B cell (primary cell): ENCODE data around the gene SGPL1. TPM values are rescaled to one million over a fixed set of nuclear protein-coding genes. Genes with fewer than 3 reads are reported as not detected.

Source experiments
- ATAC-seq: fragments of 200-7000 bp; cut with Tn5 transposase; one replicate; pipeline ENCODE4 v1.10.0; 2021; ENCODE audit warnings: low read depth, mild to moderate bottlenecking, moderate number of reproducible peaks, moderate library complexity
- CTCF ChIA-PET: fragments of 350-600 bp; sonication (Branson Sonifier 250); formaldehyde crosslinking; loops from one replicate; lab custom pipeline; 2021; ENCODE audit warnings: antibody characterized with exemption, inconsistent platforms; lab: Charles Lee
- POLR2A ChIA-PET: fragments of 350-600 bp; sonication (Branson Sonifier 250); formaldehyde crosslinking; loops from one replicate; lab custom pipeline; 2021; ENCODE audit warnings: antibody characterized with exemption; lab: Charles Lee
- DNase-seq: peaks from one replicate; pipeline ENCODE4 v3.0.0; 2013
- H2AFZ ChIP-seq: 2 replicates; pipeline ENCODE4 v1.6.1; 2012; ENCODE audit warnings: mild to moderate bottlenecking, low read depth, low read length; ENCODE audit not compliant: insufficient read depth, poor library complexity, severe bottlenecking
- H3K27ac ChIP-seq, 2 donors: 1 replicate in 1 of 2; 2 replicates in 1 of 2; pipeline ENCODE4 v1.5.1; 2012 to 2013; ENCODE audit warnings: low read length in 2 of 2, mild to moderate bottlenecking in 2 of 2, moderate library complexity in 1 of 2
- H3K27me3 ChIP-seq, 4 experiments: fragments of 200-600 bp in 1 of 4; sonication (generic) in 1 of 4; replicated peaks in 1 of 4; 1 replicate in 2 of 4; 2 replicates in 2 of 4; pipeline versions ENCODE4 v1.6.1 to v1.7.0; 2013 to 2016; ENCODE audit warnings: low read length in 3 of 4, mild to moderate bottlenecking in 2 of 4, mixed read lengths in 1 of 4, moderate library complexity in 1 of 4; ENCODE audit not compliant: insufficient read depth in 4 of 4, control insufficient read depth in 3 of 4; ENCODE audit errors: control extremely low read depth in 1 of 4
- H3K36me3 ChIP-seq, 2 experiments: replicated peaks in 1 of 2; 1 replicate in 1 of 2; 2 replicates in 1 of 2; pipeline versions ENCODE4 v1.6.1 to v1.7.1; 2013; ENCODE audit warnings: low read length in 1 of 2; ENCODE audit not compliant: insufficient read depth in 2 of 2, control insufficient read depth in 1 of 2; ENCODE audit errors: control extremely low read depth in 1 of 2, extremely low read depth in 1 of 2
- H3K4me1 ChIP-seq, 2 donors: fragments of 200-600 bp in 1 of 2; sonication (generic) in 1 of 2; 1 replicate in 1 of 2; 2 replicates in 1 of 2; pipeline versions ENCODE4 v1.5.1 to v1.6.1; 2013 to 2017; ENCODE audit warnings: low read length in 2 of 2; ENCODE audit not compliant: control insufficient read depth in 2 of 2, insufficient read depth in 2 of 2
- H3K4me2 ChIP-seq: replicated peaks from 2 replicates; pipeline ENCODE3; 2012; ENCODE audit warnings: mild to moderate bottlenecking, low read depth, low read length; ENCODE audit not compliant: poor library complexity, severe bottlenecking
- H3K4me3 ChIP-seq, 5 experiments: fragments of 200-600 bp in 1 of 5; sonication (generic) in 1 of 5; 1 replicate in 3 of 5; 2 replicates in 2 of 5; pipeline versions ENCODE4 v1.5.1 to v1.7.0; 2011 to 2016; ENCODE audit warnings: low read length in 4 of 5, mild to moderate bottlenecking in 4 of 5, low read depth in 2 of 5, control low read depth in 1 of 5, moderate library complexity in 1 of 5; ENCODE audit not compliant: insufficient read depth in 1 of 5; ENCODE audit errors: control extremely low read depth in 1 of 5, extremely low read depth in 1 of 5
- H3K79me2 ChIP-seq: fragments of 200-600 bp; sonication (generic); one replicate; pipeline ENCODE4 v1.6.0; 2016; ENCODE audit warnings: low read length; ENCODE audit not compliant: control insufficient read depth, insufficient read depth
- H3K9ac ChIP-seq: fragments of 200-600 bp; sonication (generic); 2 replicates; pipeline ENCODE4 v1.6.1; 2017; ENCODE audit warnings: mild to moderate bottlenecking, low read length, moderate library complexity
- H3K9me3 ChIP-seq, 3 donors: one replicate each; pipeline versions ENCODE4 v1.6.1 to v1.7.1; 2013; ENCODE audit warnings: low read length in 2 of 3; ENCODE audit not compliant: control insufficient read depth in 2 of 3, insufficient read depth in 1 of 3; ENCODE audit errors: control extremely low read depth in 1 of 3
- H4K20me1 ChIP-seq: 2 replicates; pipeline ENCODE4 v1.6.0; 2012; ENCODE audit warnings: mild to moderate bottlenecking, low read length; ENCODE audit not compliant: insufficient read depth, control insufficient read depth, poor library complexity, severe bottlenecking
- H3K27ac Mint-ChIP-seq: one replicate; pipeline ENCODE4 v1.8.0; 2021; ENCODE audit warnings: mixed read lengths
- H3K27me3 Mint-ChIP-seq: one replicate; pipeline ENCODE4 v1.8.0; 2021; ENCODE audit warnings: mixed read lengths
- H3K4me1 Mint-ChIP-seq: one replicate; pipeline ENCODE4 v1.8.0; 2021; ENCODE audit warnings: mixed read lengths
- H3K4me3 Mint-ChIP-seq: one replicate; pipeline ENCODE4 v1.8.0; 2021; ENCODE audit warnings: mixed read lengths
- H3K9me3 Mint-ChIP-seq: one replicate; pipeline ENCODE4 v1.8.0; 2022; ENCODE audit warnings: mixed read lengths; ENCODE audit not compliant: insufficient read depth
- CTCF ChIP-seq: fragments of 200-600 bp; IDR thresholded peaks from one replicate; pipeline ENCODE4 v1.8.0; 2022; ENCODE audit warnings: antibody characterized with exemption, mild to moderate bottlenecking
- EZH2 ChIP-seq: IDR thresholded peaks from 2 replicates; pipeline ENCODE4 v1.6.1; 2012; ENCODE audit warnings: borderline replicate concordance, low read depth, mild to moderate bottlenecking, moderate library complexity, low read length; ENCODE audit not compliant: insufficient read depth, poor library complexity, severe bottlenecking
- WGBS: methylation state at CpG from one replicate; pipeline ENCODE4 v1.1.5; 2013; ENCODE audit warnings: missing lambda C conversion rate; ENCODE audit not compliant: insufficient coverage; 5-methylcytosine and 5-hydroxymethylcytosine counted together
- intact Hi-C: fragments of 100-400 bp; cut with micrococcal nuclease; formaldehyde crosslinking; loops from one replicate; pipeline ENCODE4 v1.10.0; 2022
- polyA plus RNA-seq: library from polyadenylated mRNA; depleted of rRNA; stranded (reverse); fragments of >200 nt; gene quantifications from 2 replicates; pipeline ENCODE4 v1.2.3, GENCODE V29; 2012
- total RNA-seq, 2 donors: library from RNA; stranded (reverse); fragments of 120-200 nt in 1 of 2; gene quantifications; 1 replicate in 1 of 2; 2 replicates in 1 of 2; pipeline versions ENCODE4 v1.2.3 to v1.2.4, GENCODE V29; 2013 to 2022

The SGPL1 gene
- total and polyA plus RNA-seq, 2 donors (not counting 1 experiment from before 2014, with no cell fraction given), result 9.1 to 46.2 TPM

- Mint-ChIP-seq H3K27me3 (peaks cover 12% of the 10 kb centered on the region), H3K27ac (no peak overlapping the region), H3K9me3 (no peaks in the 10 kb centered on the region), H3K4me3 (no peak overlapping the region), H3K4me1 (no peaks in the 10 kb centered on the region)
- TF ChIP-seq CTCF (no peak), EZH2 (no peak)
- H3K27ac ChIP-seq, result no peak overlapping the region
- H3K4me3 ChIP-seq, result no peak overlapping the region
- H3K4me1 ChIP-seq, result no peaks in the 10 kb centered on the region
- H3K79me2 ChIP-seq, result no peaks in the 10 kb centered on the region
- H3K9me3 ChIP-seq, result peaks cover 0 to 4% (median 0%) of the 10 kb centered on the region in 3 donors
- ATAC-seq, result no peak
- peaks cover 0 to 9% (median 0%) of the 10 kb centered on the region in 4 experiments for H3K27me3 ChIP-seq
- H3K9ac ChIP-seq, result no peak overlapping the region
- no peak overlapping the region for H3K4me2 ChIP-seq
- H3K36me3 ChIP-seq, result no peaks in the 10 kb centered on the region
- intact Hi-C loops, result no loop called here
- no peak for DNase-seq
- CTCF ChIA-PET, result no interaction called here
- WGBS, result 83% methylated on average over 7 of the region's 9 CpGs
- no peak overlapping the region for H2AFZ ChIP-seq
- POLR2A ChIA-PET, result no interaction called here
- H4K20me1 ChIP-seq, result no peaks in the 10 kb centered on the region
These were observed 93.7 kb downstream of the SGPL1 start for GRCh38 chr10:70909326-70909935.

GRCh38 chr10:70910486-70911341, 95.0 kb downstream of the SGPL1 start:
- peaks cover 0 to 4% (median 0%) of the 10 kb centered on the region in 3 donors for H3K9me3 ChIP-seq
- H2AFZ ChIP-seq, result no peak overlapping the region
- H3K27me3 ChIP-seq, result peaks cover 0 to 7% (median 0%) of the 10 kb centered on the region in 4 experiments
- CTCF ChIA-PET, result no interaction called here
- no peak overlapping the region for H3K27ac ChIP-seq
- H3K27me3 Mint-ChIP-seq, result peaks cover 14% of the 10 kb centered on the region
- no peaks in the 10 kb centered on the region for H3K4me1 Mint-ChIP-seq
- no peaks in the 10 kb centered on the region for H3K36me3 ChIP-seq
- intact Hi-C loops, result no loop called here
- TF ChIP-seq CTCF (no peak), EZH2 (no peak)
- 92% methylated on average over 15 of the region's 16 CpGs for WGBS
- H3K4me1 ChIP-seq, result no peaks in the 10 kb centered on the region
- no peak overlapping the region for H3K4me3 Mint-ChIP-seq
- no peak for ATAC-seq
- no peaks in the 10 kb centered on the region for H3K79me2 ChIP-seq
- H3K9me3 Mint-ChIP-seq, result no peaks in the 10 kb centered on the region
- H3K9ac ChIP-seq, result no peak overlapping the region
- DNase-seq, result no peak
- no peak overlapping the region for H3K4me3 ChIP-seq
- H3K27ac Mint-ChIP-seq, result no peak overlapping the region
- no peak overlapping the region for H3K4me2 ChIP-seq
- no peaks in the 10 kb centered on the region for H4K20me1 ChIP-seq
- POLR2A ChIA-PET, result no interaction called here
